Activated B cell treated with CpG ODN at 0.5 μM for 24 hours (primary cell): ENCODE data around the gene EXOC7. TPM values are rescaled to one million over a fixed set of nuclear protein-coding genes. Genes with fewer than 3 reads are reported as not detected.

ENCODE experiments used
- ATAC-seq: fragments of 200-7000 bp; cut with Tn5 transposase; one replicate; pipeline ENCODE4 v1.10.0; 2021; ENCODE audit warnings: low read depth, mild to moderate bottlenecking, moderate library complexity
- CTCF ChIA-PET: fragments of 350-600 bp; sonication (Branson Sonifier 250); formaldehyde crosslinking; loops from one replicate; lab custom pipeline; 2021; ENCODE audit warnings: antibody characterized with exemption; lab: Charles Lee
- POLR2A ChIA-PET: fragments of 350-600 bp; sonication (Branson Sonifier 250); formaldehyde crosslinking; loops from one replicate; lab custom pipeline; 2021; ENCODE audit warnings: antibody characterized with exemption; lab: Charles Lee
- DNase-seq: peaks from one replicate; pipeline ENCODE4 v3.0.0; 2022
- H3K27ac Mint-ChIP-seq: one replicate; pipeline ENCODE4 v1.8.0; 2020; ENCODE audit warnings: mixed read lengths
- H3K27me3 Mint-ChIP-seq: one replicate; pipeline ENCODE4 v1.8.0; 2021; ENCODE audit warnings: mixed read lengths
- H3K36me3 Mint-ChIP-seq: one replicate; pipeline ENCODE4 v1.8.0; 2021; ENCODE audit warnings: low read depth, mixed read lengths
- H3K4me1 Mint-ChIP-seq: one replicate; pipeline ENCODE4 v1.8.0; 2021; ENCODE audit warnings: mixed read lengths
- H3K4me3 Mint-ChIP-seq: one replicate; pipeline ENCODE4 v1.8.0; 2020; ENCODE audit warnings: mild to moderate bottlenecking, mixed read lengths
- H3K9me3 Mint-ChIP-seq: one replicate; pipeline ENCODE4 v1.8.0; 2020; ENCODE audit warnings: mixed read lengths
- CTCF ChIP-seq: fragments of 200-600 bp; IDR thresholded peaks from one replicate; pipeline ENCODE4 v1.8.0; 2022; ENCODE audit warnings: antibody characterized with exemption, mild to moderate bottlenecking
- intact Hi-C: fragments of 100-400 bp; cut with micrococcal nuclease; formaldehyde crosslinking; loops from one replicate; pipeline ENCODE4 v1.15.1; 2024
- total RNA-seq: library from RNA; stranded (reverse); gene quantifications from 2 replicates; pipeline ENCODE4 v1.2.3, GENCODE V29; 2022

The EXOC7 gene
- total RNA-seq, 1 donor from 2014 or later: 146 TPM

- TF ChIP-seq CTCF: no peak
- ATAC-seq (peak; percentile 2), DNase-seq (no peak)
- POLR2A ChIA-PET: interaction anchor here (0.6 to 2.4 kb wide), 8 partner anchors 20 to 130 kb away, joined by 3 to 25 read pairs (median 6); partner anchors contain the start of gene UBALD2
- CTCF ChIA-PET: interaction anchor here (1.2 to 2.6 kb wide), 3 partner anchors 7 to 133 kb away, joined by 4 to 7 read pairs (median 6); no protein-coding TSS in a partner anchor
- intact Hi-C loops: no loop called here
- Mint-ChIP-seq H3K4me3 (peak overlapping the region; percentile 67), H3K4me1 (peaks cover 55% of the 10 kb centered on the region), H3K27ac (peak overlapping the region; percentile 95), H3K36me3 (no peaks in the 10 kb centered on the region), H3K27me3 (peaks cover 3% of the 10 kb centered on the region), H3K9me3 (no peaks in the 10 kb centered on the region)
Measured at GRCh38 chr17:76146053-76146851, 42.7 kb upstream of the EXOC7 start.

GRCh38 chr17:76145231-76146052 is 41.9 kb upstream of the EXOC7 start:
- H3K36me3 Mint-ChIP-seq: no peaks in the 10 kb centered on the region
- H3K4me1 Mint-ChIP-seq: peaks cover 61% of the 10 kb centered on the region
- peak overlapping the region; percentile 95 for H3K27ac Mint-ChIP-seq
- ATAC-seq: peak; percentile 56
- ChIA-PET POLR2A (interaction anchor here (0.6 to 2.4 kb wide), 9 partner anchors 19 to 220 kb away, joined by 3 to 25 read pairs (median 5); partner anchors contain the start of gene UBALD2), CTCF (interaction anchor here (0.6 to 2.6 kb wide), 6 partner anchors 8 to 505 kb away, joined by 3 to 7 read pairs (median 5); no protein-coding TSS in a partner anchor)
- H3K27me3 Mint-ChIP-seq: peaks cover 4% of the 10 kb centered on the region
- DNase-seq: no peak
- intact Hi-C loops: no loop called here
- H3K9me3 Mint-ChIP-seq: no peaks in the 10 kb centered on the region
- no peak for TF ChIP-seq CTCF
- H3K4me3 Mint-ChIP-seq: peak overlapping the region; percentile 67

GRCh38 chr17:76142585-76143041 is 39.0 kb upstream of the EXOC7 start:
- ATAC-seq (no peak), DNase-seq (no peak)
- H3K27me3 Mint-ChIP-seq: peaks cover 10% of the 10 kb centered on the region
- TF ChIP-seq CTCF: no peak
- no peaks in the 10 kb centered on the region for H3K9me3 Mint-ChIP-seq
- peaks cover 68% of the 10 kb centered on the region for H3K4me1 Mint-ChIP-seq
- peak overlapping the region; percentile 73 for H3K27ac Mint-ChIP-seq
- intact Hi-C loops: no loop called here
- POLR2A ChIA-PET: interaction anchor here (0.6 to 4.1 kb wide), 3 partner anchors 66 to 133 kb away, joined by 3 to 21 read pairs (median 4); partner anchors contain the start of gene UBALD2
- peak overlapping the region; percentile 44 for H3K4me3 Mint-ChIP-seq
- no peaks in the 10 kb centered on the region for H3K36me3 Mint-ChIP-seq
- CTCF ChIA-PET: interaction anchor here (0.7 to 1.7 kb wide), 3 partner anchors 21 to 137 kb away, joined by 3 to 6 read pairs (median 5); no protein-coding TSS in a partner anchor

GRCh38 chr17:76142039-76142584 is 38.5 kb upstream of the EXOC7 start:
- ChIA-PET CTCF (interaction anchor here (1.6 to 2.3 kb wide), 3 partner anchors 21 to 138 kb away, joined by 5 to 14 read pairs (median 6); no protein-coding TSS in a partner anchor), POLR2A (interaction anchor here (0.6 to 4.1 kb wide), 4 partner anchors 19 to 134 kb away, joined by 3 to 21 read pairs (median 4); partner anchors contain the start of gene UBALD2)
- Mint-ChIP-seq H3K36me3 (no peaks in the 10 kb centered on the region), H3K9me3 (no peaks in the 10 kb centered on the region), H3K4me1 (peaks cover 67% of the 10 kb centered on the region), H3K27ac (no peak overlapping the region), H3K4me3 (peak overlapping the region; percentile 44), H3K27me3 (peaks cover 10% of the 10 kb centered on the region)
- no peak for DNase-seq
- ATAC-seq: no peak
- intact Hi-C loops: no loop called here
- no peak for TF ChIP-seq CTCF
